Stomach (tissue), 9 donors: Measurements from ENCODE around the gene CLIC5. TPM values are rescaled to one million over a fixed set of nuclear protein-coding genes. Genes with fewer than 3 reads are reported as not detected.

Source experiments
- DNase-seq, 2 donors: peaks; one replicate each; pipeline versions ENCODE4 v3.0.0 to v3.0.0-alpha.2; 2013 to 2019
- H3K27ac ChIP-seq, 5 donors: fragments of 200-600 bp in 4 of 5; sonication (generic) in 4 of 5; one replicate each; pipeline ENCODE4 v1.5.1; 2013 to 2019; ENCODE audit warnings: mild to moderate bottlenecking in 1 of 5, moderate library complexity in 1 of 5
- H3K27me3 ChIP-seq, 3 donors: fragments of 200-600 bp; sonication (generic); one replicate each; pipeline ENCODE4 v1.5.1; 2017 to 2019; ENCODE audit warnings: mixed run types in 1 of 3
- H3K36me3 ChIP-seq, 4 donors: fragments of 200-600 bp; sonication (generic); 1 replicate in 3 of 4; 2 replicates in 1 of 4; pipeline ENCODE4 v1.5.1; 2016 to 2019
- H3K4me1 ChIP-seq, 4 donors: fragments of 200-600 bp; sonication (generic); one replicate each; pipeline ENCODE4 v1.5.1; 2016 to 2019
- H3K4me3 ChIP-seq, 4 donors: fragments of 200-600 bp; sonication (generic) in 3 of 4; one replicate each; pipeline ENCODE4 v1.5.1; 2016 to 2019; ENCODE audit warnings: mild to moderate bottlenecking in 1 of 4
- H3K9me3 ChIP-seq, 4 donors: fragments of 200-600 bp; sonication (generic); one replicate each; pipeline ENCODE4 v1.5.1; 2016 to 2019
- EP300 ChIP-seq: sonication (generic); formaldehyde crosslinking; IDR thresholded peaks from one replicate; pipeline ENCODE4 v1.6.1; 2017; ENCODE audit warnings: antibody characterized with exemption
- POLR2A ChIP-seq, 4 donors: fragments of 450-650 bp; IDR thresholded peaks; one replicate each; pipeline ENCODE4 v1.6.1; 2016; ENCODE audit warnings: antibody characterized with exemption in 4 of 4, control low read depth in 2 of 4, mild to moderate bottlenecking in 1 of 4, moderate library complexity in 1 of 4
- POLR2AphosphoS5 ChIP-seq, 3 donors: sonication (generic); formaldehyde crosslinking; IDR thresholded peaks; one replicate each; pipeline ENCODE4 v1.6.1; 2016; ENCODE audit warnings: antibody characterized with exemption in 3 of 3
- WGBS, 5 donors: extraction: QIAGEN DNeasy Blood & Tissue Kit in 3 of 5; methylation state at CpG; one replicate each; pipeline versions ENCODE4 v1.1.5 to v1.1.7; 2013 to 2018; 5-methylcytosine and 5-hydroxymethylcytosine counted together
- intact Hi-C: fragments of 100-400 bp; cut with DNase I; formaldehyde crosslinking; loops from one replicate; pipeline ENCODE4 v1.15.1; 2023; ENCODE audit warnings: low total_unique reads
- polyA plus RNA-seq, 3 donors: library from polyadenylated mRNA; stranded (reverse); fragments of 200-250 nt; gene quantifications; one replicate each; pipeline ENCODE4 v1.2.3, GENCODE V29; 2013
- total RNA-seq, 5 donors: library from RNA; depleted of rRNA; stranded (reverse); fragments of >200 nt; gene quantifications; one replicate each; pipeline versions ENCODE4 v1.1.0 to v1.2.3, GENCODE V29; 2014 to 2016
- TF ChIP-seq, protein P1 (sequence below), 7 experiments: fragments of 450-650 bp in 4 of 7; fragments of 200-600 bp in 3 of 7; sonication (generic) in 3 of 7; IDR thresholded peaks; one replicate each; pipeline ENCODE4 v1.5.1; 2016 to 2019; ENCODE audit warnings: antibody characterized with exemption in 7 of 7, control low read depth in 2 of 7, mild to moderate bottlenecking in 1 of 7
- donor health status: healthy with polysubstance abuse.
- donor health status: Bipolar disorder and iron deficiency.
- donor health status: healthy.

The CLIC5 gene
- total and polyA plus RNA-seq, 8 donors, result 0.19 to 30.4 (median 2.0) TPM; not detected in 1

DNA sequence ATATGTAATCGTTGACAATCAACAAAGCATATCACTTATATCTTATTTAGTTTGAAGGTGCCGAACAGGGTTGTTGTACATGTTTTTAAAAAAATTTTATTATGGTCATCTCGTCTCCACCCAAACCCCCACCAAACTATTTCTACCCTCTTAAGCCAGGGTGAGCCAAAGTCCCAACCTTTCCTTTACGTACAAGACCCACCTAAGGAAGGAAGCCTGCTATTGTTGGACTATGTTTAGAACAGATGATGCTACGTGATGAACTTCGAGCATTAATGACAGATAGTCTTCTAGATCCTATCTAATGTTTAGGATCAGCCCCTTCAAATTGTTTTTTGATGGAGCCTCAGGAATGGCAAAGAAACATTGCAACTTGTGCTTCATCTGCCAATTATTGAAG, 44.4 kb downstream of the CLIC5 start:
- Histone ChIP-seq H3K4me1 (no peaks in the 10 kb centered on the region), H3K27ac (no peak overlapping the region)

DNA sequence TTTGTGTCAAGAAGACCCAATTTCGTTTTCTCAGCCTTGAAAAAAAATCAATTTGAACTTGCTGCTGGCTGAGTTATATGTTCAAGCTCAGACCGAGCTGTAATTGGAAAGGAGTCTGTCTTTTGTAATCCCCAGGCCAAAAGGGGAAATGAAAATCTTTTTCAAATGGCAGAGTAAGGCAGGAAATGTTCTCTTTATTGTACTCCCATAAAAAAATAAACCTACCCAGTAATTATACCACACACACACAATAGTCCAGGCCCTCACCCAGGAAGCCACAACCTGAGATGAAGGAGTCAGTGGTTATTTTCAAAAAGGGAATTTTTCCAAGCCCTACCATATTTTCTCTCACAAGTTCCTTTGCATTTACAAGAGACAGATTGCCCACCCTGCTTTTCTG, 45.3 kb downstream of the CLIC5 start:
- WGBS, 5 donors, result 36 to 53% (median 52%) methylated on average over 2 of the region's 2 CpGs
- Histone ChIP-seq H3K4me1 (no peaks in the 10 kb centered on the region), H3K4me3 (no peak overlapping the region), H3K36me3 (no peaks in the 10 kb centered on the region), H3K27ac (no peak overlapping the region), H3K27me3 (no peaks in the 10 kb centered on the region), H3K9me3 (peaks cover 0 to 6% (median 5%) of the 10 kb centered on the region in 4 donors)
- intact Hi-C loops, result no loop called here
- no peak for TF ChIP-seq POLR2AphosphoS5 (IDR thresholded peaks at IDR 0.05)
- TF ChIP-seq, protein P1, sequence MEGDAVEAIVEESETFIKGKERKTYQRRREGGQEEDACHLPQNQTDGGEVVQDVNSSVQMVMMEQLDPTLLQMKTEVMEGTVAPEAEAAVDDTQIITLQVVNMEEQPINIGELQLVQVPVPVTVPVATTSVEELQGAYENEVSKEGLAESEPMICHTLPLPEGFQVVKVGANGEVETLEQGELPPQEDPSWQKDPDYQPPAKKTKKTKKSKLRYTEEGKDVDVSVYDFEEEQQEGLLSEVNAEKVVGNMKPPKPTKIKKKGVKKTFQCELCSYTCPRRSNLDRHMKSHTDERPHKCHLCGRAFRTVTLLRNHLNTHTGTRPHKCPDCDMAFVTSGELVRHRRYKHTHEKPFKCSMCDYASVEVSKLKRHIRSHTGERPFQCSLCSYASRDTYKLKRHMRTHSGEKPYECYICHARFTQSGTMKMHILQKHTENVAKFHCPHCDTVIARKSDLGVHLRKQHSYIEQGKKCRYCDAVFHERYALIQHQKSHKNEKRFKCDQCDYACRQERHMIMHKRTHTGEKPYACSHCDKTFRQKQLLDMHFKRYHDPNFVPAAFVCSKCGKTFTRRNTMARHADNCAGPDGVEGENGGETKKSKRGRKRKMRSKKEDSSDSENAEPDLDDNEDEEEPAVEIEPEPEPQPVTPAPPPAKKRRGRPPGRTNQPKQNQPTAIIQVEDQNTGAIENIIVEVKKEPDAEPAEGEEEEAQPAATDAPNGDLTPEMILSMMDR (IDR thresholded peaks at IDR 0.05), result no peak
- no peak for TF ChIP-seq EP300
- no peak for TF ChIP-seq POLR2A (IDR thresholded peaks at IDR 0.05)
- no peak for DNase-seq

More for the DNA sequence above, 44.4 kb downstream of the CLIC5 start:
- 84 to 88% (median 87%) methylated on average over 6 of the region's 6 CpGs for WGBS, 5 donors
- no peak overlapping the region for H3K4me3 ChIP-seq
- H3K36me3 ChIP-seq, result no peaks in the 10 kb centered on the region
- no peaks in the 10 kb centered on the region for H3K27me3 ChIP-seq
- TF ChIP-seq, protein P1 (IDR thresholded peaks at IDR 0.05), result no peak
- TF ChIP-seq EP300 (no peak), POLR2A (IDR thresholded peaks at IDR 0.05) (no peak), POLR2AphosphoS5 (IDR thresholded peaks at IDR 0.05) (no peak)
- H3K9me3 ChIP-seq, result peaks cover 0 to 12% (median 9%) of the 10 kb centered on the region in 4 donors
- no peak for DNase-seq
- intact Hi-C loops, result no loop called here

DNA sequence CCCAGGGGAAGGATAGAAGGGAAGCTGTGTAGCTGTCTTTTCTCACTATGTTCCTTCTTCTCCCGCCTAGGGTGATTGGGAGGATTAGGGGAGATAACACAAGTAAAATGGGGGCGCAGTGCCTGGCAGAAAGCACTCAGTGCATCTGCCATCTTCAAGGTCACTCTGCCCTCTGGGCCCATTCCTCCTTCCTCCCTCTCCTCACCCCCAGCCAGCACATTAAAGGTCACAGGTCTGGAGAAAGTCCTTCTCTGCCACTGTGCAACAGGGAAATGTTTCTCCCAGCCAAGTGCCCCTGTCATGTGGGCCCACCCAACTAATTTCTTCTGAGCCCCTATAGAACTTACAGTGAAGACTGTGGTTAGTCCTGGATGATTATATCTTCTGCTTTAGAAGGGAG, 45.8 kb downstream of the CLIC5 start:
- no peak for DNase-seq
- Histone ChIP-seq H3K36me3 (no peaks in the 10 kb centered on the region), H3K27me3 (no peaks in the 10 kb centered on the region), H3K4me3 (no peak overlapping the region), H3K4me1 (no peaks in the 10 kb centered on the region), H3K9me3 (peaks cover 0 to 5% (median under 1%) of the 10 kb centered on the region in 4 donors), H3K27ac (no peak overlapping the region)
- TF ChIP-seq POLR2A (IDR thresholded peaks at IDR 0.05) (no peak), EP300 (no peak), POLR2AphosphoS5 (IDR thresholded peaks at IDR 0.05) (no peak)
- TF ChIP-seq, protein P1 (IDR thresholded peaks at IDR 0.05), result no peak
- intact Hi-C loops, result no loop called here
- 72 to 90% (median 83%) methylated on average over 2 of the region's 2 CpGs for WGBS, 5 donors

DNA sequence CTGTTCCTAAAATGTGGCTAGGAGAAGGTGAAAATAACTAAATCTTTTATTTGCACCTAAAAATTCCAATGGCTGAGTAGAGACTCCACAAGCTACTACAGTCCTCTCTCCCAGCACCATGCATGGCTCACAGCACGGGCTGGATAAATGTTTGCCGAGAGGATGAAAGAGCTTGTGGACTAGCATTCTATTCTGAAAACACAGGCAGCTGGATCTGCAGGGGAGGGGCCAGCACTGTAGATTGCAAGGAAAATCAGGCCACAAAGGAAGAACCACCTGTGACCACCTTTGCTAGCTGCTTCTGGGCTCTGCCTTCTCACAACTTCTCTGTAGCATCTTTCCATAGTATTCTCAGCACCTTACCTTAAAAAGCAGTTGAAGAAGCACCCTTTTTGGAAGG, 46.6 kb downstream of the CLIC5 start:
- Histone ChIP-seq H3K36me3 (no peaks in the 10 kb centered on the region), H3K27me3 (no peaks in the 10 kb centered on the region), H3K4me3 (no peak overlapping the region), H3K4me1 (no peaks in the 10 kb centered on the region), H3K27ac (no peak overlapping the region), H3K9me3 (peaks cover 0 to 13% (median 6%) of the 10 kb centered on the region in 4 donors)
- intact Hi-C loops, result no loop called here
- WGBS, 5 donors, result 29 to 67% (median 57%) methylated on average over 2 of the region's 2 CpGs
- TF ChIP-seq EP300 (no peak), POLR2A (IDR thresholded peaks at IDR 0.05) (no peak), POLR2AphosphoS5 (IDR thresholded peaks at IDR 0.05) (no peak)
- TF ChIP-seq, protein P1 (IDR thresholded peaks at IDR 0.05), result no peak
- DNase-seq, result no peak
